NCI-H1694 (cell line): ENCODE results near the gene EXOC2.
A peak's percentile ranks its signal among the peaks of the same experiment; 100 is the strongest.

Source experiments
- DNase-seq: peaks from one replicate; lab custom pipeline; 2025; lab: John Stamatoyannopoulos, UW

Gene EXOC2, protein sequence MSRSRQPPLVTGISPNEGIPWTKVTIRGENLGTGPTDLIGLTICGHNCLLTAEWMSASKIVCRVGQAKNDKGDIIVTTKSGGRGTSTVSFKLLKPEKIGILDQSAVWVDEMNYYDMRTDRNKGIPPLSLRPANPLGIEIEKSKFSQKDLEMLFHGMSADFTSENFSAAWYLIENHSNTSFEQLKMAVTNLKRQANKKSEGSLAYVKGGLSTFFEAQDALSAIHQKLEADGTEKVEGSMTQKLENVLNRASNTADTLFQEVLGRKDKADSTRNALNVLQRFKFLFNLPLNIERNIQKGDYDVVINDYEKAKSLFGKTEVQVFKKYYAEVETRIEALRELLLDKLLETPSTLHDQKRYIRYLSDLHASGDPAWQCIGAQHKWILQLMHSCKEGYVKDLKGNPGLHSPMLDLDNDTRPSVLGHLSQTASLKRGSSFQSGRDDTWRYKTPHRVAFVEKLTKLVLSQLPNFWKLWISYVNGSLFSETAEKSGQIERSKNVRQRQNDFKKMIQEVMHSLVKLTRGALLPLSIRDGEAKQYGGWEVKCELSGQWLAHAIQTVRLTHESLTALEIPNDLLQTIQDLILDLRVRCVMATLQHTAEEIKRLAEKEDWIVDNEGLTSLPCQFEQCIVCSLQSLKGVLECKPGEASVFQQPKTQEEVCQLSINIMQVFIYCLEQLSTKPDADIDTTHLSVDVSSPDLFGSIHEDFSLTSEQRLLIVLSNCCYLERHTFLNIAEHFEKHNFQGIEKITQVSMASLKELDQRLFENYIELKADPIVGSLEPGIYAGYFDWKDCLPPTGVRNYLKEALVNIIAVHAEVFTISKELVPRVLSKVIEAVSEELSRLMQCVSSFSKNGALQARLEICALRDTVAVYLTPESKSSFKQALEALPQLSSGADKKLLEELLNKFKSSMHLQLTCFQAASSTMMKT

DNA sequence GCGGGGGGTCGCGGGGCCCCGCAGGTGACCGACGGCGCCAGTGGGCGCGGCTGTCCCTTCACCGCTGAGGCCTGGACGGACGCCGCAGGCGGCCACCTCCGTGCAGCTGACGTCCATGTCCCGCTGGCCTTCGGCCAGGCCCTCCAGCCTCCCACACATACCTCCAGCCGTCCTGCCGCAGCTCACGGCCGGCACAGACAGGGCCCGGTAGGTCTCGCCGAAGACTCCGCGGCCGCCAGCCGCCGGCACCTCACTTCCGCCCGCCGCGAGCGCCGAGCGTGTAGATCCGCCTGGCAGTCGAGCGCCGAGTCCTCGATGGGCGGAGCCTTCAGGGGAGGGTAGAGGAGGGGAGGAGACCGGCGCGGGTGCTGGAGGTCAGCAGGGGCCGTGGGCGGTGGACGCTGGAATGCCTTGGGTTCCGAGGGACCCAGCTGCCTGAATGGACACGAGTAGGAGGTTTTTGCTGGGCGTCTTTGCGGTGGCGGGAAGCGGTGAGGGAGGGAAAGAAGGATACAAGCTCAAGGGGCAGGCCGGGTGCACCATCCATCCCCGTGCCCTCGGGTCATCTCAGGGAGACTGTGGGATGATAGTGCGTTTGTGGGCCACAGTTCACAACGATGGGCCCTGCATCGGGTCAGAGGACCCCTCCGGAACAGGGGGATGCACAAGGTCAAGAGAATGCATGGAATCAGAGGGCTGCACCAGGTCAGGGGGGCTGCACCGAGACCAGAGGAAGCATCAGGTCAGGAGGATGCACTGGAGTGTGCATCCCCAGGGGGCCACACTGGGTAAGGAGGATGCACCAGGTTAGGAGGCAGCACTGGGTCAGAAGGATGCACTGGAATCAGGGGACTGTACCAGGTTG, at the start of gene EXOC2:
TSS of gene EXOC2 (minus strand) at position 282 of the 865 bp plus-strand sequence. CDS start 55,321 bp downstream, outside the sequence.
- peak; percentile 13 for DNase-seq

DNA sequence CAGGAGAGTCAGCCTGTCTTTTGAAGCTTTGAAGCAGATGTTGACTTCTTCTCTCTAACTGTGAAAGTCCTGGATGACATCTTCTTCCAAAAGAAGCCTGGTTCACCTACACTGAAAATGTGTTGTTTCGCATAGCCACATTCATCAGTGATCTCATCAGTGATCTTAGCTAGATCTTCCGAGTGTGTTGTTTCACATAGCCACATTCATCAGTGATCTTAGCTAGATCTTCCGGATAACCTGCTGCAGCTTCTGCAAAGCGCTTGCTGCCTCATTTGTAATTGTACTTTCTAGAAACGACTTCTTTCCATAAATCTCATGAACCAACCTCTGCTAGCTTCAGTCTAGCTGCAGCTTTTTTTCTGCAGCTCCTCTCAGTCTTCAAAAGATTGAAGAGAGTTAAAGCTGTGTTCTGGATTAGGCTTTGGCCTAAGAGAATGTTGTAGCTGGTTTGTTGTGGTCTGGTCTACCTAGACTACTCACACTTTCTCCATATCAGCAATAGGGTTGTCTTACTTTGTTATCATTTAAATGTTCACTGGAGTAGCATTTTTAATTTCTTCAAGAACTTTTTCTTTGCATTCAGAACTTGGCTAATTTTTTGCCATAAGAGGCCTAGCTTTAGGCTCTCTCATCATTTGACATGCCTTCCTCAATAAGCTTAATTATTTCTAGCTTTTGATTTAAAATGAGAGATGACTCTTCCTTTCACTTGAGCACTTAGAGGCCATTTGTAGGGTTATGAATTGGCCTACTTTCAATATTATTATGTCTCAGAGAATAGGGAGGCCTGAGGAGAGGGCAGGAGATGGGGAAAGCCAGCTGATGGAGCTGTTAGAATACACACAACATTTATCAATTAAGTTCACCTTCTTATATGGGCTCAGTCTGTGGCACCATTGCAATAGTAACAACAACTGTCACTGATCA, 48.7 kb upstream of the EXOC2 start:
- DNase-seq: no peak

DNA sequence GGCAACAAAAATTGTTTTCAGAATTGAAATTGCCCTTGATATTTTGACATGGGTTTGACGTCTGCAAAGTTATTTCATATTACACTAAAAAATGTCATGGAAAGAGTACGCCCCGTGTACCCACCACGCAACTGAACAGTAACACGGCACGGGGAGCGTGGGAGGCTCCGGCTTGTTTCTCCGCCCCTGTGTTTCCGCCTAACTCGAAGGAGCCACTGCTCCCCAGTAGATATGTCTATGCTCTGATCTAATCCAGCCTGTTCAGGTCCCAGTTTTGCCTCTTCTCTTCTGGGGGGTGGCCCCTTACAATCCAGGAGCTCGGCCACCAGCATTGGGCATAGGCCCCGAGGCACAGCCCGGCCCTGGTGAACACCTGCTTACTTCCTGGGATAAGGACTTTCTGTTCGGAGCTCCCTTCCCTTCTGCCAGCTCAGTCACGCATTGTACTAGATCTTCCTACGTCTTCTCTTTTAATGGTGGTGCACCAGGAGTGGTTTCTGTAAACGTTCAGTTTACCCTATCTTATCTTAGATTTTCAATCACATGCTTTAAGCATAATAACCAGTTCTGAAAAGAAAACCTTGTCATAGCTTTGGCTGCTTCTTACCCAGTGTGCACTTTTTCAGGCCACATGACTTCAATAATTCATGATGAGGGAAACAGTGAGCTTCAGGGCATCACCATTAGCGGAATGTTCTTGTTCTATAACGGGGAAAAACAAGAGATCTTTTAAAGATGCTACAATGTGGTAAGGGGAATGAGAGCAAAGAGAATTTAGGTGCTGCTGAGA, 43.9 kb upstream of the EXOC2 start:
- no peak for DNase-seq

DNA sequence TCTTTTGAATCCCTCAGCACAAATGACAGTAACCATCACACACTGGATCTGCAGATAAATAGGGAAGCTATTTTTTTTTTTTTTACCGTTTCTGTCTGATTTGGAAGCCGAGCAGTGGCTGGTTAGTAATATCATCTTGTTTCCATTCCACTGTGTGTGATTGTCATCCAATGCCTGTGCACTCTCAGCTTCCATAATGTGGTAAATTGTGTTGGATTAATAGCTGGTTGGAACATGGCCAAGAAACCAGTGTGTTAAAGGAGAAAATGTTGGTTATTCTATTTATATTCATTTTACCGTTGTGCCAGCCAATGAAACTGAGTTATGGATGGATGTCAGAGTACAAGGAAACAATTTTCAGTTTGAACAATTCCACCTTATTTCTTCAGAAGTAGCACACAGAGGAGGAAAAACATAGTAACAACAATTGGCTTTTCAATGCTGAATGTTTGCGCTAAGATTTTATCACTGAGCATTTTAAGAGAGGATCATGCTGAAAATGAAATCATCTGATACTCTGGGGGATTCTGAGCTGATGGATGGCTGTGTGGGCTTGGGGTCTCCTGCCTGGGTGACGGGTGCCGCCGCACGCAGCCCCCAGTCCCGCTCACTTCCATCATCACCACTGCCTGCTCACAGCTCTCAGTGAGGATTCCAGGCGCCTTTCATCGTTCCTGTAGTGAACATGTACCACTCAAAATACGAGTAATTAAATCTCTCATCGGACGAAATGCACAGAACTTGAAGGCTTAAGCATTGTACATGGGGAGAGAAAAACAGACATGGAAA, 40.7 kb upstream of the EXOC2 start:
- DNase-seq: no peak

DNA sequence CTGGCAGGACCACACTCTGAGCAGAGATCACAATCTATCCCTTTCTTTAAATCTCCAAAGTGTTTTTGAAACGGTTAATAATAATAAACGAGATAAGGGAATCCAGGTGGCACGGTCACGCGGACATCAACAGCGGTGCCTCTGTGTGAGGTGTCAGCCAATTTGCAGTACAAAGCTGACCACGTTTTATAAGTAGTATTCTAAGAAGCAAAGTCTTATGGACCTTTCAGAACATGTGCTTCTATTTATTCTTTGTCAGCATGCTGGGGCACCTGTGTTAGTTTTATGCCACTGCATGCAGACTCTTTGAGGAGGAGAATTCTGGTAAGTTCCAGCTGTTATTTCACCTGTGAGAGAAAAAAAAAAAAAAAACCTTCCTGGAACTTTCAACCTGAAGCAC, 39.0 kb upstream of the EXOC2 start:
- DNase-seq: no peak

DNA sequence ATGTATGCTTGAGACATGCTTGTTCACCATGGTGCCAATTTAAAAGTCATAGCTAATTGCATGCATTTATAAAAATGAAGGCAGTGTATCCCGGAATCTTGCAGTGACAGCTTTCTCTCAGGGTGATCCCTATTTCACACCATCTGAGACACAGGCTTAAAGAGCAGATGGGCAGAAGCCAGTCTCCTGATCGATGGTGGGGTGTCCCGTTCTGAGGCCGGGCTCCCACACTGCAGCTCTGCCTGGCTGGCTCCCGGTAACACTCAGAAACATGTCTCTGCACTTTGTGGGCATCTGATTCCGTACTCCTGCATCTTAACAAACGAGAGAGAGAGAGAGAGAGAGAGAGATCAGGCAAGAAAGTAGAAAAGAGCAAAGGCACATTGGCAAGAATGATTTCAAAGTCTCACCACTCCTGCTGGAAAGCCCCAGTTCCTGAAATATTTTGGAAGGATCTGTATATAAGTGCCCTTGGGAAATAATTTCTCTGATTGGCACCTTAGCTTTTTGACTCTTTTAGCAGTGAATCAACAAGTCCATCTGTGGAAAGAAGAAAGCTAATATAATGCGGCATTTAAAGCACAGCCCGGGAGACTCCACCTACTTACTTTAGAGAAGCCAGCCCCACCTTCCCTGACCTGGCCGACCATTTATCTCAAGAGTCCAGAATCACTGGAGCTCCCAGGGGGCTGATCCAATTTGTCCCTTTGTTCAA, 36.8 kb upstream of the EXOC2 start:
- no peak for DNase-seq

DNA sequence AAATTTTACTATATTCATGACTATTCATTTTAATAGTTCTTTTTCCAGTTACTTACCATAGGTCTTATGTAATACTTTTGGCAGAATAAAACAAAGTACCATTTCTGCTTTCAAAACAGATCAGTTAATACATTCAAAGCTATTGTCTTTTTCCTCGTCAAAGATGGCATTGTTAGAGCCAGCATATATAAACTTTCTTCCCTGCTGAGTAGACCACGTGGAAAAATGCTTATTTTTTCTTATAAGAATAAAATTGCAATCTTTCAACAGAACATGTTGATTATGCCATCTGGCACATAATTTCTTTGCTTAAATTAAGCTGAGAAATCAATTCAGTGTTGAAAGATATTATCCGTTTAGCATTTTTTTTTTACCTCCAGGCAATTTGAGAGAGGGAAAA, 34.9 kb upstream of the EXOC2 start:
- DNase-seq: no peak

DNA sequence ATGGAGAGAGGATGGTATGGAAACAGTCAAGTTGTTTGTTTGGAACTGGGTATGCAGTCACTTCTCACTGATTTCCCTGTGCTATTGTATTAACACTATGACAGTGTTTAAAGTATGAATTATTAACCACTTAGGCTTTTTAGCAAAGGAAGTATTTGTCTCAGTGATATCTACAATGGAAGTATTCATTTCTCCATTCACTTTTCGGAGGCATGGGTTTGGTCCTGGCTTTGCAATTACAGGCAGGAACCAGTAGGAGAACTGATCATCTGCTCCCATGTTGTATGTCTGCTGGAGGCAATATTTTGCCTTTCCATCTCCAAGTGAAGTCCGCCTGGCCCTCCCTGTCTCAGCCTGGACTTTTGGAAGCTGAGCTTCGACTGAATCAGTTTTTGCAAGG, 30.6 kb upstream of the EXOC2 start:
- DNase-seq: no peak

DNA sequence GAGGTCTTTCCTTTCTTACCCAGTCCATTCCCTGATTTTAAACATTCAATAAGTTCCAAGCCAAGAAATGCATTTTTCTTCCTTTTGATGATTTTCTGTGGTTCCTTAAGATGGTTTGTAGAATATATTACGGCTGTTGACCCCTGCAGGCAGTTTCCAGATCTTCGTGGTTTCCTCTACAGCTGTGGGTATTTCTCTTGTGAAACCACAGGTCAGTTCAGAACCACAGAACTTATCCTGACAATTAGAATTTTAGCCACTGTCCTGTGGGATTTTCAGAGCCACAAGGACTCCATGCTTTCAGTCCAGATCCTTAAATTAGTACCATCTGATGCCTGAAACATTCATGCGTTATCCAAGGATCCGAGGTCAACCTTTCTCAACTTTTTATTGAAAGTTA, 29.7 kb upstream of the EXOC2 start:
- no peak for DNase-seq

DNA sequence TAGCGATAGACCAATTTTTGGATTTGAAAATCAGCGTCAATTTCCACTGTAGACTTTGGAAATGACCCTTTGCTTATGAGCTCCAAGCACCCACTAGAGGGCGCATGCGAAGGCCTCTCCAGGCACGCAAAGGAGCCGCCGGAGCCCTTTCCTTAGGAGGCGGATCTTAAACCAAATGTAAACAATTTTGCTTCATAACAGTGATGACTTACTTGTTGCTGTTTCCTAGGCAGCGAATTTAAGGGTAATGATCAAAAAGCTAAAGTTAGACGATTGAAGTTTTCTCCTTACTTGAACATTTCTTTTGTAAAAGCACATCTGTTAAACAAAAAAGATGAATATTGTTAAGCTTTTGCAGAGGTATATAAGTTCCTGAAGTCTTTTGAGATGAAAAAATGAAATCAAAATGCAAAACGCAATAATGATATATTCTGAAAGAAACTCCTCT, 29.2 kb upstream of the EXOC2 start:
- DNase-seq: peak; percentile 33

DNA sequence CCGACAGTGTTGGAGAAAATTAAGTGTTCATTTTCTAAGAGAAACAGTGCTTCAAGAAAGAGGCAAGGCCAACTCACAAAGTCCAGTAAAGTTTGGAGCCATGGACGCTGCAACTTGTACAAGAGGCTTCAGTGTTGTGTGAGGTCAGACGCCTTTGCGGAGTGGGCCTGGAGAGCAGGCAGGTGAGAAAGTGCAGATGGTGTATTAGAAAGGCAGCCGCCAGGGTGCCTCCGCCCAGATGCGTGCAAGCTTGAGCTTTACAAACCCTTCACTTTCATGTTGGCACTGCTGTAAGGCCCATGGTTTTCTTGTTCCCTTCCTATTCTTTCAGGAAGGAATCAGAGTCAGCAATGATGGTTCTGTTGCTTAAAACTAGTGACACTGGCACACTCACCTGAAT, 25.4 kb upstream of the EXOC2 start:
- no peak for DNase-seq

DNA sequence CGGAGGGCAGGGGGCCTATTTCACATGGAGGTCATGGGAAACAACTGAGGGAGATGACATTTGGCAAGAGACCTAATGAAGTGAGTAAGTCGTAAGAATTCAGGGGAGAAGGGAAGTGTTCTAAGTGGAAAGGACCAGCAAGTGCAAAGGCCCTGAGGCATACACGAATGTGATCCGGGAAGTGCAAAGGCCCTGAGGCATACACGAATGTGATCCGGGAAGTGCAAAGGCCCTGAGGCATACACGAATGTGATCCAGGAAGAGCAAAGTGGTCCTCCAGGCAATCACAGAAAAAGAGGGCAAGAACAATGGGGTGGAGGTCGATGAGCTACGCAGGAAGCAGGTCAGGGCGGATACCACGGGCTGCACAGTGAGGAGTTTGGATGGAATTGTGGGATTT, 24.2 kb upstream of the EXOC2 start:
- no peak for DNase-seq

DNA sequence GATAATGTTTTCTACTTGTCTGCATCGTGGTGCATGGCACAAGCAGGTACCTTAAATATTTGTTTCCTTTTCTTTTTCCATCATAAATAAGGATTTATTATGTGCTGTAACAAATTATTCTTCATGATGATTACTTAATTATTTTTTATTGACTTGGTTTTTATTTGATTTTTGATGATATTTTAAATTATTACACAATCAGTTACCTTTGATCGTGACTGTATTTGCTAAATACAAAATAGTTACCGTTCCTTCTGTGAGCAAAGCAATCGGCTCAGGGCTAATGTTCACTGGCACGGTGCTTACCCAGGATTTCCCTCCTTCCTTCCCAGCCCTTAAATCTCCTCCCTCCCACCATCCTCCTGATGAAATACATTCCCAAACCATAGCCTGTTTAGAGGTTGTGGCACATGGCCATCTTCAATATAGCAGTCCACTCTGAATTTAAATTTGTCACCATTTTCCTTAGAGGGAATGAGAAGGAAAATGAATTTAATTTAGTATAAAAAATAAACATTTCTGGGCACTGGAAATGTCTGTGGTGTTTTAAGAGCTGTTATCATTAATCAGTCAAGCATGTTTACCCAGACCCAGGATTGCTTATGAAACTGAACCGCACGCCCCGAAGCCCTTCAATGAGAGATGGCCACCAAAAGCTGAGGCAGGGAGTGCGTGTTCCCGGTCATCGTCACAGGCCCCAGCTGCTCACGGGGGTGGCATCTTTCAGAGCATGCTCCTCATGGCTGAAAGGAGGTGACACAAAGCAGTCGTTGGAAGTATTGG, 23.0 kb upstream of the EXOC2 start:
- no peak for DNase-seq

DNA sequence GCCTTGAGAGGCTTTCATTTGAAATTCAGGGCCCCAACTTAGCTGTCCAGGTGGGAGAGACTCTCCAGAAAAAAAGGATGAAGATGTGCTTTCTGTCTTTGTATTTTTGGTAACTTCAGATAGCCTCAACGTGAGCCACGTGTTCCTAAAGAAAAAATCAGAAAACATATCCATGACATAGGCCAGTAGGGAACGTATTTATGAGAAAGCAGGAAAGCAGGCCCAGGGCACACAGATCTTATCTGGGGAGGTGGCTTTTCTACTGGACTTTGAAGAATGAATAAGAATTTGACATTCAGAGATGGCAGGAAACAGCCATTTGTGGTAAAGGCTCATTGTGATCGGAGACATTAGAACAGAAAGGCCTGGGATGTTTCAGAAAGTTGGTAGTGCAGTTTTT, 21.2 kb upstream of the EXOC2 start:
- DNase-seq: no peak

DNA sequence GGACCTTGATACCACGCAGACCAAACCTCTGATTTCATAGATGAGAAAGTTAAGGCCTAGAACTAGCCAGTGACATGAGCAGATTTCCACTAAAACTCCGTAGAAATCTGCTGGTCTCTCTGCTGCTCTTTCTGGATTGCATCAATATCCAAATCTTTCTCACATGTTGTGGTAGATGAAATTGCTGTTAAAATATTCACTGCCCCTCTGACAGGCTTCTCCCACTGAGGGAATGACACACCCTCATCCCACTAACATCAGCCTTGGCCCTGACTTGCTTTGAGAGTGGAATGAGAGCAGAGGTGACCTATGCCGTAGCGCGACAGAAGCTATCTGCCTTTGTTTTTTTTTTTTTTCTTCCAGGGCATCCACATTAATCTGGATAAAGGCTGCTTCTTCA, 20.4 kb upstream of the EXOC2 start:
- DNase-seq: no peak

DNA sequence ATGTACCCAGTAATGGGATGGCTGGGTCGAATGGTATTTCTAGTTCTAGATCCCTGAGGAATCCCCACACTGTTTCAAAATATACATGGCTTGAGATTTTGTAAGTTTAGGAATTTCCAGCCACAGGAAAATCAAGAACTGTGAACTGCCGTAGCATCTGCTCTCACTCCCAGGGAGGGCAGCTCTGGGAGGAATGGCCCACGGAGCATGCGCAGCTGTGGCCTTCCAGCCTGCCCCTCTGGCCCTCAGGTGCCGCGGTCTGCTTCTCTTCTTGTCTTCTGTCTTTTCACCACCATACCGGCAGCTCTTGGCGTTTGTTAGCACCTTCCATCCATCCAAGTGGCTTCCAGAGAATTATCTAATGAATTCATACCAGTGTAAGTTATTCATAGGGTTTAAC, 19.9 kb upstream of the EXOC2 start:
- no peak for DNase-seq

DNA sequence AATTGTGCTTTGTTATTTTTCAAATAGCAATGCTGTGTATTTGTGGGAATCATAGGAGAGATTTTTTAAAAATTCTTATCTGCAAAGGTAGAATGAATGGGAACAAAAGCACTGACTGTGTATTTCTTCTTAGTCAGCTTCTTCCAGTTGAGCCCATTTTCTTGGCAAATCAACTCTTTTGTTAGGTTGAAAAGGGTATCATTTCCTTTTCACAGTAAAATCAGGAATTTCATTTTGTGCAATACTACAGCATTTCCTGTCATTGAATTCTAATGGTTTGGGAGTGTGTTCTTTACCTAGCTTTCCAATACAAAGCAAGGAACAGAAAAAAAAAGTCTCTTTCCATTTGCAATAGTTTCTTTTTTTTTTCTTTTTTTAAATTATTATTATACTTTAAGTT, 19.0 kb upstream of the EXOC2 start:
- DNase-seq: no peak
